Urinary bladder (tissue), 4 donors: ENCODE measurements around the gene NOL6. TPM values are rescaled to one million over a fixed set of nuclear protein-coding genes. Genes with fewer than 3 reads are reported as not detected.

Experiments
- DNase-seq: peaks from one replicate; pipeline ENCODE4 v3.0.0-alpha.2; 2015; ENCODE audit errors: extremely low spot score
- H3K27ac ChIP-seq: one replicate; pipeline ENCODE4 v1.5.1; 2013; ENCODE audit warnings: low read depth, mild to moderate bottlenecking, moderate library complexity
- H3K36me3 ChIP-seq: one replicate; pipeline ENCODE4 v1.6.1; 2013; ENCODE audit warnings: mild to moderate bottlenecking, moderate library complexity; ENCODE audit not compliant: insufficient read depth
- H3K4me1 ChIP-seq: one replicate; pipeline ENCODE4 v1.6.1; 2013; ENCODE audit warnings: mild to moderate bottlenecking, moderate library complexity; ENCODE audit not compliant: insufficient read depth
- H3K4me3 ChIP-seq: one replicate; pipeline ENCODE4 v1.5.1; 2013; ENCODE audit warnings: low read depth, low read length
- WGBS: extraction: QIAGEN DNeasy Blood & Tissue Kit; methylation state at CpG from one replicate; pipeline ENCODE4 v1.1.7; 2013; 5-methylcytosine and 5-hydroxymethylcytosine counted together
- polyA plus RNA-seq: library from polyadenylated mRNA; stranded (reverse); fragments of 200-250 nt; gene quantifications from one replicate; pipeline ENCODE4 v1.2.3, GENCODE V29; 2013
- total RNA-seq: library from RNA; depleted of rRNA; stranded (reverse); fragments of >200 nt; gene quantifications from one replicate; pipeline ENCODE4 v1.2.3, GENCODE V29; 2014
- donor health status: healthy with polysubstance abuse.
- donor health status: healthy.

NOL6 gene
- total and polyA plus RNA-seq, 2 donors, result 17.3 to 23.1 TPM

GRCh38 chr9:33453286-33453860 lies 20.4 kb downstream of the NOL6 start:
- H3K4me1 ChIP-seq, result peaks cover 1% of the 10 kb centered on the region
- DNase-seq, result peak; percentile 63
- no peaks in the 10 kb centered on the region for H3K36me3 ChIP-seq
- no peak overlapping the region for H3K4me3 ChIP-seq
- WGBS, result 80% methylated on average over 3 of the region's 3 CpGs
- peak overlapping the region; percentile 74 for H3K27ac ChIP-seq

- Histone ChIP-seq H3K4me1 (peaks cover 1% of the 10 kb centered on the region), H3K36me3 (no peaks in the 10 kb centered on the region), H3K4me3 (no peak overlapping the region), H3K27ac (peak overlapping the region; percentile 74)
- DNase-seq, result no peak
- WGBS, result 21% methylated on average over 7 of the region's 7 CpGs
Observed at GRCh38 chr9:33452828-33453271, 20.9 kb downstream of the NOL6 start.

- H3K4me1 ChIP-seq, result peaks cover 1% of the 10 kb centered on the region
- no peaks in the 10 kb centered on the region for H3K36me3 ChIP-seq
- no peak for DNase-seq
- WGBS, result 87% methylated on average over 4 of the region's 4 CpGs
- no peak overlapping the region for H3K27ac ChIP-seq
- H3K4me3 ChIP-seq, result no peak overlapping the region
Observed at GRCh38 chr9:33450621-33451146, 23.0 kb downstream of the NOL6 start.

GRCh38 chr9:33449715-33450114 lies 24.0 kb downstream of the NOL6 start:
- peaks cover 1% of the 10 kb centered on the region for H3K4me1 ChIP-seq
- H3K27ac ChIP-seq, result no peak overlapping the region
- 94% methylated on average over 5 of the region's 5 CpGs for WGBS
- H3K4me3 ChIP-seq, result no peak overlapping the region
- no peaks in the 10 kb centered on the region for H3K36me3 ChIP-seq
- no peak for DNase-seq

- H3K4me3 ChIP-seq, result peak overlapping the region; percentile 48
- peak overlapping the region; percentile 33 for H3K27ac ChIP-seq
- 33% methylated on average over 20 of the region's 20 CpGs for WGBS
- no peaks in the 10 kb centered on the region for H3K36me3 ChIP-seq
- no peak for DNase-seq
- H3K4me1 ChIP-seq, result peaks cover 1% of the 10 kb centered on the region
Observed at GRCh38 chr9:33447799-33448553, 25.7 kb downstream of the NOL6 start.

GRCh38 chr9:33446946-33447798 lies 26.6 kb downstream of the NOL6 start, which contains the start of gene AQP3:
Gene AQP3, minus strand, starts transcription at chr9:33447593. Its CDS starts 63 bp downstream, at chr9:33447530.
- peak within 1 kb of the TSS; percentile 48 for H3K4me3 ChIP-seq
- H3K4me1 ChIP-seq, result no peaks in the 10 kb centered on the region
- DNase-seq, result no peak
- no peaks in the 10 kb centered on the region for H3K36me3 ChIP-seq
- WGBS, result 3% methylated on average over 50 of the region's 50 CpGs
- H3K27ac ChIP-seq, result peak within 1 kb of the TSS; percentile 60

- WGBS, result 68% methylated on average over 12 of the region's 12 CpGs
- no peaks in the 10 kb centered on the region for H3K4me1 ChIP-seq
- H3K4me3 ChIP-seq, result peak overlapping the region; percentile 48
- H3K27ac ChIP-seq, result peak overlapping the region; percentile 63
- H3K36me3 ChIP-seq, result no peaks in the 10 kb centered on the region
- DNase-seq, result no peak
Observed at GRCh38 chr9:33446240-33446945, 27.3 kb downstream of the NOL6 start.

GRCh38 chr9:33445389-33446239 lies 28.1 kb downstream of the NOL6 start:
- no peak for DNase-seq
- peak overlapping the region; percentile 48 for H3K4me3 ChIP-seq
- H3K27ac ChIP-seq, result peak overlapping the region; percentile 63
- 78% methylated on average over 11 of the region's 11 CpGs for WGBS
- H3K4me1 ChIP-seq, result no peaks in the 10 kb centered on the region
- no peaks in the 10 kb centered on the region for H3K36me3 ChIP-seq

GRCh38 chr9:33443464-33444154 lies 30.1 kb downstream of the NOL6 start:
- H3K27ac ChIP-seq, result peak overlapping the region; percentile 40
- H3K4me1 ChIP-seq, result no peaks in the 10 kb centered on the region
- no peak for DNase-seq
- no peaks in the 10 kb centered on the region for H3K36me3 ChIP-seq
- no peak overlapping the region for H3K4me3 ChIP-seq
- 80% methylated on average over 10 of the region's 10 CpGs for WGBS

GRCh38 chr9:33443047-33443446 lies 30.7 kb downstream of the NOL6 start:
- Histone ChIP-seq H3K27ac (peak overlapping the region; percentile 40), H3K4me1 (no peaks in the 10 kb centered on the region), H3K36me3 (no peaks in the 10 kb centered on the region), H3K4me3 (no peak overlapping the region)
- DNase-seq, result no peak
- WGBS, result 85% methylated on average over 9 of the region's 9 CpGs

GRCh38 chr9:33442125-33442524 lies 31.6 kb downstream of the NOL6 start:
- no peaks in the 10 kb centered on the region for H3K4me1 ChIP-seq
- H3K36me3 ChIP-seq, result no peaks in the 10 kb centered on the region
- no peak overlapping the region for H3K27ac ChIP-seq
- 89% methylated on average over 15 of the region's 15 CpGs for WGBS
- DNase-seq, result no peak
- H3K4me3 ChIP-seq, result no peak overlapping the region

GRCh38 chr9:33440609-33441008 lies 33.1 kb downstream of the NOL6 start:
- Histone ChIP-seq H3K36me3 (no peaks in the 10 kb centered on the region), H3K4me1 (no peaks in the 10 kb centered on the region), H3K27ac (no peak overlapping the region), H3K4me3 (no peak overlapping the region)
- WGBS, result 93% methylated on average over 1 of the region's 1 CpG
- no peak for DNase-seq
